Measurements from ENCODE around the gene HOXC10.

HOXC10 gene

DNA sequence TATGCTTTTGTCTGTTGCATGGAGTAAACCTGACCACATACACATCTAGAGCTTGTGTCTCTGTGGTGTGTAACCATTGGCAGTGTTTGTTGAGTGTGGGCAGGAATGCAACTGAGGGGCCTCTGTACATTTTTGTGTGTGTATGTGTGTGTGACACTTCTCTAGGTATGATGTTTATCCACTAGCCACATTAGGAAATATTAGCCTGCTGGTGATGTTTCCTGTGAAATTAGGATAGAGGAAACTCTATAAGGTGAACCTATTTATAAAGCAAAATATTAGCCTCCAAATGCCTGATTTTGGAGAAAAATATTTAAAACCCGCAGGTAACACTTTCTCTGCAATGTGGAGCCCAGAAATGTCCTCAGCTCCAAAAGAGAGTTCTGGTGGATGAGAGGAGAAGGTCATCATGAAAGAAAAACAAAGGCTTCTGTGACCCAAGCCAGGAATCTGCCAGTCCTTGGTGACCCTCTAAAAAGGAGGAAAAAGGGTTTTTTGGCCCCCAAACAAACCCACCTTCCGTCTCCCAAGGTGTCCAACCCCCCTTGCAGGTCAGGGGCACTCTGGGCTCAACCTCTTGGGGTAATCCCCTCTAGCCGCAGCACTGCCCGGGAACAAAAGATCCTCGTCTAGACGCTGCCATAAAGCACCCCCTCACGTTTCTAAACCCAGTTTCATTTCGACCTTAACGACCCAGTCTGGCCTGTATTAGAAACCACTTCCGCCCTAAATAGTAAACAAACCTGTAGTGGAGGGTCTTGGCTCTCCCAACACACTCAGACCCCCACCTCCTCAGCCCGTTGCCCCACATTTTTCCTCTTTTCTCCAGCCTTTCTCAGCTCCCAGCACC, 7.1 kb upstream of the HOXC10 start:
- ATAC-seq, result no peak

DNA sequence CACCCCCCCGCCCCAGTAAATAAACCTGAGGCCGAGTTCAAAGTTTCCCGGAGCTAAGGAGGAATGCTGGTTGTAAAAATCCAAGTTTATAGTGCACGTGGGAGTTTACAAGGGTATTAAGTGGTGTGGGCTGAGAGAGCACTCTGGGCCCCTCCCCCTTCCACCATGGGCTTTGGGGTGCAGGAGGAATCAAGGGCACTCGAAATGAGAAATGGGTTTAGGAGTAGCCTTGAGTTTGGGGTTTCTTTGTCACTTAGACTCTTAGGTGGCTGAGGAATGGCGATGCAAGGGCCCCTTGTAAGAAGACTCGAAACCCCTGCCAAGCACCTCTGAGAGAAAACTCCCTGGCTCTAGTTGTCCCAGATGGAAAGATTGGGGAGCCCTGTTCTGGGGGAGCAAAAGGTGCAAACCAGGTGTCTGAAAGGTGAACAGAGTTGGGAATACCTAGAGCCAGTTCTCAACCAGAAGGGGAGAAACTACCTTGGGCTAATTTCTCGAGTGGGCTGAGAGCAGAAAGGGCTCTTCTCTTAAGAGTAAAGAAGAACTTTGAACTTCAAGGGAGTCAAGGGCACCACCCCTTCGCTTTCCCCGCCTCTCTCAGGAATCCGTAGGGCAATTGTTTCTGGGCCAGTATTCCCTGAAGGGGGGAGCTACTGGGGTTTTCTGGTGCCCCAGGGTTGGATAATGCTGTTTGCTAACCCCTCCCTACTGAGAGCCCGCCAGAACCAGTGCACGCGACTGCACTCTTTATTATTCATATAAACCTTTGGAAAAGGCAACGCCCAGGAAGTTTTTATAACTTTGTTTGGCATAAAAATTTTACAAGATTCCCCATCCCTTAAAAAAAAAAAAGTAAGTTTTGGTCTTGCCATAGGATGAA, 6.2 kb upstream of the HOXC10 start:
- ATAC-seq, result no peak
- no peak for DNase-seq

More for the DNA sequence above, 7.1 kb upstream of the HOXC10 start:
- DNase-seq, result no peak

DNA sequence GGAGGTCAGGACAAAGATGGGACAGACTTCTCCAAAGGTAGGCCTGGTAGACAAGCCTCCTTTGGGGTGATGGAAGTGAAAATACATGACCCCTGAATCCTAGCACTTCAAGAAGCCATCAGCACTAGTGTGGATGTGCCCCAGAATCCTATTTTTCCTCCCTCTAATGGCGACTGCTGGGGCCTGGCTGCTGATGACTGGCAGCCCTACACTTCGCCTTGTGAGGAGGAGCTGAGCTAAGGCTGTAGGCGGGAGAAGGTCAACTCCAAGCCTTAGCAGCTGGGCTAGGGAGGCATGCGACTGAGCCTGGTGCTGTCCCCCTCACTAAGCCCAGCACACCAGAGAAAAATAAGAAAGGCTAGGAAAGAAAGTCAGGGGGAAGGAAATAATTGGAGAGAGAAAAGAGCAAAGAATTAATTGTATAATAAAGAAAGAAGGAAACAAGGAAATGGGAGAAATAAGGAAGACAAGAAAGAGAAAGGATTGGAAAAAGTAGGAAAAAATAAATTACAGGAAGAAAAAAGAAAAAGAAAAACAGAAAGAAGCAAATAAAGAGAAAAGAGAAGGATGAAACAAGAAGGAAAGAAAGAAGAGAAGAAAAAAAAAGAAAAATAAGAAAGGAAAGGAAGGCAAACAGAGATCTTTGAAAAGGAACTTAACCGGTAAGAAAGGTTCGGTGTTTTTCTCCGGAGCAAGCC, 4.7 kb upstream of the HOXC10 start:
- DNase-seq (no peak), ATAC-seq (no peak)

DNA sequence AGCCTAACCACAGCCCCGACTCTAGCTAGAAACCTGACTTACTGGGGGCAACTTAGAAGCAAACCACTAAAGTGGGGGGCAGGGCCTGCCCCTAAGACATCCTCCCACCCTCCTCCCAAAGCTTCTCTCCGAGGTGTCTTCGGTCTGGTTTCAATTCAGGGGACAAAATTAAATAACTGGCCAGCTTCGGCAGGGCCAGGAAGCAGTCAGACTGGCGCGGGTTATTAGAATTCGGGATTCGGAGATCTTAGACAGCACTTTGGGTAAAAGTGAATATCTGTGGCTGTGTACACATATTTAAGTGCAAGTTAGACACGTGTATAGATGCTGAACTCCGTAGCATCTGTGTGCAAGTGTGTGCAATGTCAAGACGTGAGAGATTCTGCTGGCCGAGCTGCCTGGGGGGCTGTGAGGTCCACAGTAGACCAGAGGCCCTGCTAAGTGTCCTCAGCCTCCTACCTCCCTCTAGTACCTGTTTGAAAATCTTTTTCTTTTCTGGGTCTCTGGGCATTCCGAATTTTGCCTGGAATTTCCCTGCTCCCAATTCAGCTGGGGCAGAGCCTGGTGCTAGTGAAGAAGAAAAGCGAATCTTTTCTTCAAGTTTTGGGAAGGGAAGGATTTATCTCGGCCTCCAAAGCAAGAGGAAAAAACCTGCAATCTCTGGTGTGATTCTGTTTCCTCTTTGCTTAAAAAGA, 4.0 kb upstream of the HOXC10 start:
- DNase-seq, result no peak

DNA sequence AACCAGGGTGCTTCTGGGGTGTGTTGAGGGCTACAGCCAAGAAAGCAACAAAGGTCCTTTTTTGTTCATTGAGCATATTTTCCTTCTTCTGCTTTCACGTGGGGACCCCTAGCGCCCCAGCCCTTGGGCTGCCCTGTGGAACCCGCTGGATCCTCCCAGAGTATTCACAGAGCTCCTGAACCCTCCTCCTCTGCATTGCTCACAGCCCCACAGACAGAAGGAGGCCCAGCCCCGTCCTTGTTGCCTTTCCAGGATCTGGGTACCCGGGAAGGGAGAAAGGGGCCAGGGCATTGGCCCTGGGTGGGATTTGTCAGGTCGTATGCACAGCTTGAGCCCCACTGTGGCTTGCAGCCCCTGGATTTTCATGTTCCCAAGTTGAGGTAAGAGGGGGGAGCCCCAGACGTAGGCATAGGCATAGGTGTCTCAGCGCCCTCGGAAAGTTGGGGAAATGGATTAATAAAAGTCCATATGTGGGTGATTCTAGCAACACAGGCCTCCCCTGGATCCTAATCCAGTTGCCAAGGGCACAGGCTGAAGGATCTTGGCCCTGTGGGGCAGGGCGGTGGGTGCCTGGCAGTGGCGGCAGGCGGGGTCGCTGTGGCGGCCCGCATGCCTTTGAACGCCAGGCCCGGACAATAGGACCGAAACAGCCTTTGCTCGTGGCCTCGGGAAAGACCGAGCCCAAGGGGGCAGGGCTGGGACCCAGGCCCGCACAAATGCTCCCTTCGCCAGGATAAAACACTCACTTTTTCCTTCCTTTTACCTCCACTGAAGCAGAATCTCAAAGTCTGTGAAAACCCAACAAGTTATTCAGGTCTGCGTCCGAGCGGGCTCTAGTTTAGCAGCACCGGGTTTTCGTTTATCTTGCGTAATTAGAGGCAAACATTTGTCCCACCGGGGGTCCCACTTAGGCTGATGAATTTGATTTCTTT, 3.0 kb upstream of the HOXC10 start:
- ATAC-seq, result no peak
- DNase-seq, result no peak

More for the DNA sequence above, 4.0 kb upstream of the HOXC10 start:
- no peak for ATAC-seq

DNA sequence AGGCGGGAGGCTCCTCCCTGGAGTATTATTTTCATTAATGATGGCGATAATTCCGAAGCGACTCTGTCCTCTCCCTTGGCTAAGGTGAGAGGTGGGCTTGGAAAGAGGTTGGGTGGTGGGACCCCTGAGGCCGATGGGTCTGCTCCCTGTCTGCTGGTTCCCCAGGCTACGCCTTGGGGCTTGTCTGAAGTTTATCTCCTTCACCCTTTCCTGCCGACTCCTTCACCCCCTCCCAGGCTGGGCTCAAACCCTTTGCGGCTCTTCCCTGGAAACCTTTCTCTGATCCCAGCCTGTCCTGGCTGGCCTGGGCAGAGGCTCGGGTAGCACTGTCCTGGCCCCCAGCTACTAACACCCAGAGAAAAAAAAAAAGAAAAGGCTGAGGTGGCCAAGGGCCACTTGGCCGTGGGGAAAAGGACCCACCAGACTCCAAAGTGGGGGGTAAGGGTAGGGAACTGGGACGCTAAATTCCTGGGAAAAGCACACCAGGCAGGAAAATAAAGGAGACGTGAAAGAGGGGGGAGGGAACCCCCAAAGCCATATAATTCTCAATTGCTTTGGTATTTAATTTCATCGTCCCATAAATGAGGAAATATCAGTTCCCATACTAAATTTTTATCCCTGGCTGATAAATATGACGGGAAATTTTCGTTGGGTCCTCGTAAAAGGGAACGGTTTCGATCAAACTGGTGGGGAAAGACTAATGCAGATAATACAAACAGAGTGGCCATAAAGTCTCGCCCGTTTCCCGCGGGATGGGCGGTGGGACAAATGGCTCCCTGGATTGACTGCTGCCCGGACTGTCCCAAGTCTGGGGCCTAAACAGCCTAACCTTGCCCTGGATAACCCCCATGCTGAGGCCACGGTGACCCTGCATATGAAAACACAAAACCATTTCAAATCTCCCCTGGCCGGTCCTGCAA, 2.0 kb upstream of the HOXC10 start:
- ATAC-seq, result no peak
- no peak for DNase-seq

DNA sequence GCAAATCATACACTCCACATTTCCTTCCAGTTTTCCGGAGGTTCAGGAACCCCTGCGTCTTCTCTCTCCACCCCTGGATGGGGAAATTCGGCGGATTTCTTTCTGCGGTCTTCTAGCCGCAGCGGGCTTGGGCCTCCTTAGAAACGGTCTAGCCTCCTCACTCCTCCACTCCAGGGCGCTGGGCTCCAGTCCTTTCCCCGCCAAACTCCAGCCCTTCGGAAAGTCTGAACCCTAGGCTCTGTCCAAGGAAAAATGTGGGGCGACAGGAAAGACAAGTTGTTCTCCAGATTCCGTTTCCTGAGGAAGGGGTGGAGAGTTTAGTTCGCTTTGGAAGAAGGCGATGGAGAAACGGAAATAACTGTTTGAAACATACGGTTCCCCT, 1.4 kb upstream of the HOXC10 start:
- ATAC-seq (no peak), DNase-seq (no peak)

DNA sequence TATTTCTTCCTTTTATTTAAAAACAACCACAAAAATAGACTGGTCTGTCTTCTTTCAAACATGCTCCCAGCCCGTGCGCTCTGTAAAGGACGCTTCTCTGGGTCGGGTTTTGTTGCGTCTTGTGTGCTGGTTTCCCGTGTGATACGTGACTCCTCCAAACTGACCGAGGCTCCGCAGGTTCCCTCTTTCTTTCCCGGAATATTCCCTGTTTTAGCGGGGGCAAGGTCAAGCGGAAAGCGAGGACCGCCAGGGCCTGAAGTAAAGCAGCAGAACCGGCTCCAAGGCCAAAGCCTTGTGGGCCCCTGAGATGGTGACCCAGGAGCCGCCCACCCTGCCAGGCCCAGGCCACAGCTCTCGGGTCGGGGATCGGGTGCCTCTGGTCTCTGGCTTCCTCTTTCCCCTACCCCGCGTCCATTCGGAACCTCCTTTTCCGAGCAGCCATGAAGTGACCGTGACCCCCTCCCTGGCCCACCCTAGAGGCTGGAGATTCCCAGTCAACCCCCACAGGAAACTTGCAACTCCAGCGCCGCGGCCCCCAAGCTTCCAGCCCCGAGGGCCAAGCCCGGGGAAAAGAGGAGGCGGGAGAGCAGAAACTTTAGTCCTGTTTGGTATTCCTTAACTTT, 885 bp upstream of the HOXC10 start:
- DNase-seq (no peak), ATAC-seq (no peak)

DNA sequence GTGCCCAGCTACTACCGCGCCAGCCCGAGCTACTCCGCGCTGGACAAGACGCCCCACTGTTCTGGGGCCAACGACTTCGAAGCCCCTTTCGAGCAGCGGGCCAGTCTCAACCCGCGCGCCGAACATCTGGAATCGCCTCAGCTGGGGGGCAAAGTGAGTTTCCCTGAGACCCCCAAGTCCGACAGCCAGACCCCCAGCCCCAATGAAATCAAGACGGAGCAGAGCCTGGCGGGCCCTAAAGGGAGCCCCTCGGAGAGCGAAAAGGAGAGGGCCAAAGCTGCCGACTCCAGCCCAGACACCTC, 697 bp downstream of the HOXC10 start:
- no peak for ATAC-seq
- DNase-seq, result no peak

DNA sequence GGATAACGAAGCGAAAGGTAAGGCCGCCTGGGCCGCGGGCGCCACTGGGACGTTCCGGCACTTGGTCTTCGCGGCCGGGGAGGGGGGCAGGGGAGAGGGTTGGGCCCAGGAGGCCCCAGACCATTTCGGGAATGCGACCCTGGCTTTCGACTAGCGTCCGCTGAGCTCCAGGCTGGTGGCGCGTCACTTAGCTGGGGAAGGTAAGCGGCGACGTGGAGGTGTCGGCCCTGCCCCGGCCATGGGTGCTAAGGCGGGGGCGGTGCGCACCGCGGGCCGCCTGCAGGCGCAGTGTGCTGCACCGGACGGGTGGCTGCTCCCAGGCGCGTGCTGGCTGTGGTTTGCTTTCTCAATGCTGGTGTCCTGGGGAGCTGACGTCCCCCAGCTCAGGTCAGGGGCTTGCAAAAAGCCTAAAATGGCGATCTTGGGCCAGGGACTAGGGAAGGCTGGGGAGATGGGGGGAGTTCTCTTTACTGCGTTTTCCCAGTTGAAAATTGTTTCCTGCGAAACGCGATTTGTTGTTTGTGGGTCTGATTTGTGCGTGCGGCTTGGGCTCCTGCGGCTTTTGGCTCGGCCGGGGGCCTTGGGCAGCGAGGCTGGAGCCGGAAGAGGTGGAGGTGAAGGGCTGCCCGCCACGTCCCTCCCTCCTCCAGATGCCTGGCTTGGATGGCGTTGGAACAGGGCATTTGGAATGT, 1.2 kb downstream of the HOXC10 start:
- ATAC-seq, result no peak

DNA sequence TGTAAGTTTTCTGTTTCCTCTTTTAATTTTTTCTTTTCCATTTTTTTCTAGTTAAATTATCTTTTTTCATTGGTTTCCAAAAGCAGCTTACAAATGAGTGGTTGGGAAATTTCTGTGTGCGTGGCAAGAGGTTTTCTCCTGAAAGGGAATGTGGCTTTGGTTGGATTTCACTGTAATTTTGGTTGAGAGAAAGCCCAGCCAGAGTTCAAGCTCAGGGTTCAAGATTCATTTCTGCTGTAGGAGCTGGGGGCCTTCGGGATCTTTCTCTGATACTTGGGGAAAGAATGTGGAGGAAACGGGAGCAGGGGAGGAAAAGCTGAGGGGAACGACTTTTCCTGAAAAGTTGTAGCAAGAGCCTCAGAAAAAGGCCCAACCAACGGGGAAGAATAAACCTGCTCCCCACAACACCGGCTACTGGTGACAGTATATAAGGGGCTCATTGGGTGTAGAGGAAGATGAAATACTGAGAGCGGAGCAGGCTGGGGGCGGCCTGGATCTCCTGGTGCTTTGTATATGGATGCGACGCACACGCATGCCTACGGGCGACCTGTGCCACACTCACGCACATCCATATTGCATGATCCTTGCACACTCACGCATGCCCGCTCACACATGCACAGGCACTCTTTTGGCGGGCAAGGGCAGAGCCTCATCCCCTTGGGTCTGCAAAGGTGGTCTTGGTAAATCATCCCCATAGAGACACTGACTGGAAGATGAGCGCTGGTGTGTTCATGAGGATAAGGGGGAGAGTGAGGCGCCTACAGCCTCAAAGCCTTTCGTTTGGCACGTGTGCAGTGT, 1.9 kb downstream of the HOXC10 start:
- ATAC-seq (no peak), DNase-seq (no peak)

More for the DNA sequence above, 1.2 kb downstream of the HOXC10 start:
- DNase-seq, result no peak

DNA sequence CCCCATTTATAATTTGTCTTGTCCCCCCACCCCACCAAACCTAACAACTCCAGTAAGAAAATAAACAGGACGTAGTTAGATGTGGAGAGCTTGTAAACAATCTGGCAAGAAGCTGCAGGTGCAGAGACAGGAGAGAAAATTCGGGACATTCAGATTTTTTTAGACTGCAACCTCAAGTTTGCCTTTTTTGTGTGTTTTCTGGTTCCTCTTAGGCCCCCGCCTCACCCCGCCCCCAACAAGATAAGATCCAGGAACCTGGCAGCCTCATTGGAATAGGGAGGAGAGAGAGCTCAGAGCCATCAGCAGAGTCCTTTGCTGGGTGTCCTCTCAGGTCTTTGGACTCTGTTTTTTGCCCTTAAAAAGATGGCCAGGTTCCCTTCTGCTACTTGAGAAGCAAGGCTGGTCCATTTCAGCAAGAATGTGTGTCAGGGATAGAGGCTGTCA, 2.9 kb downstream of the HOXC10 start:
- no peak for ATAC-seq
- DNase-seq, result no peak

DNA sequence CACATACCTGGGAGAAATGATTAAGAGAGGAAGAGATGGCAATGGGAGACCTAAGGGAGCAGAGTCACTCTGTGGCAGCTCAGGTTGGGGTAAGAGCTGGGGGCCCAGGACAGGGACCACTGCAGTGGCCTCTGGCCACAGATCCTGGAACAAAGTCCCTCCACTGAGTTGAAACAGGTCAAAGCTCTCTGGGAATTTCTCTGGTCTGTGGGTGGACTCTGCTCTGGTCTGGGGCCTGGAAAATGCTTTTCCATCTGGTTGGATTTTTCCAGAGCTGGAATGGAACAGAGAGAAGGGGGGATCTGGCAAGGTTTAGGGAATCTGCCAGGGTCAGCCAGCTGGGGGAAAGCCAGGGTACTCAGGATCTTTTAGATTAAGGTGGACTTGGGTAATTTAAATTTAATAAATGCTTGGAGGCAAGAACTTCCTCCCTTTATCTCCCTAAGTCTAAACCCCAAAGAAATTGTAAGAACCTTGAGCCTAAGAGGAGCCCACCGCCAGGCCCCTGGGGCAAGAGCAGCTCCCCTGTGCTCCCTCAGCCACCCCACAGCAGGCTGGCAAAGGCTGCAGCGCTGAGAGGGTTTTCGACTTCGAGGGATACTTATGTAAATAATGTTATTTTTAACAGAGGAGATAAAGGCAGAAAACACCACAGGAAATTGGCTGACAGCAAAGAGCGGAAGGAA, 3.7 kb downstream of the HOXC10 start:
- no peak for DNase-seq
- no peak for ATAC-seq

DNA sequence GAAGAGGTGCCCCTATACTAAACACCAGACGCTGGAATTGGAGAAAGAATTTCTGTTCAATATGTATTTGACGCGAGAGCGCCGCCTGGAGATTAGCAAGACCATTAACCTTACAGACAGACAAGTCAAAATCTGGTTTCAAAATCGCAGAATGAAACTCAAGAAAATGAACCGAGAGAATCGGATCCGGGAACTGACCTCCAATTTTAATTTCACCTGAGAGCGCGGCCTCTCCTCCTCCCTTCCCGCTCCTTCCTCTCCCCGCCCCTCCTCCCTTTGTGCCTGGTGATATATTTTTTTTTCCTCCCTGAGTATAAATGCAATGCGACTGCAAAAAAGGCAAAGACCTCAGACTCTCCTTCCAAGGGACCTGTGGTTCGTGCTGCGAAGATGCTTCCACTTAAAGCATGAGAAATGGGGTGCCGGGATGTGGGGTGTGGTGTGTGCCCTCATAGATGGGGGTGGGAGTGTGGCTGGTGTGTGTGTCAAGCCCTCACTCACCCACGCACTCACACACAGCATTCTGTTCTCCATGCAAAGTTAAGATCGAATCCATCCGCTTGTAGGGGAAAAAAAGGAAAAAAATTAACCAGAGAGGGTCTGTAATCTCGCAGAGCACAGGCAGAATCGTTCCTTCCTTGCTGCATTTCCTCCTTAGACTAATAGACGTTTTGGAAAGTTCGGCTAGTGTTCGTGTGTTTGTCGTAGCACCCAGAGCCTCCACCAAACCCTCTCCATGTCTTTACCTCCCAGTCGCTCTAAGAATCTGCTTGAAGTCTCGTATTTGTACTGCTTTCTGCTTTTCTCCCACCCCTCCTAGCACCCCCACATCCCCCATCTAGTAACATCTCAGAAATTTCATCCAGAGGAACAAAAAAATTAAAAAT, 4.5 kb downstream of the HOXC10 start:
- no peak for ATAC-seq
- no peak for DNase-seq

DNA sequence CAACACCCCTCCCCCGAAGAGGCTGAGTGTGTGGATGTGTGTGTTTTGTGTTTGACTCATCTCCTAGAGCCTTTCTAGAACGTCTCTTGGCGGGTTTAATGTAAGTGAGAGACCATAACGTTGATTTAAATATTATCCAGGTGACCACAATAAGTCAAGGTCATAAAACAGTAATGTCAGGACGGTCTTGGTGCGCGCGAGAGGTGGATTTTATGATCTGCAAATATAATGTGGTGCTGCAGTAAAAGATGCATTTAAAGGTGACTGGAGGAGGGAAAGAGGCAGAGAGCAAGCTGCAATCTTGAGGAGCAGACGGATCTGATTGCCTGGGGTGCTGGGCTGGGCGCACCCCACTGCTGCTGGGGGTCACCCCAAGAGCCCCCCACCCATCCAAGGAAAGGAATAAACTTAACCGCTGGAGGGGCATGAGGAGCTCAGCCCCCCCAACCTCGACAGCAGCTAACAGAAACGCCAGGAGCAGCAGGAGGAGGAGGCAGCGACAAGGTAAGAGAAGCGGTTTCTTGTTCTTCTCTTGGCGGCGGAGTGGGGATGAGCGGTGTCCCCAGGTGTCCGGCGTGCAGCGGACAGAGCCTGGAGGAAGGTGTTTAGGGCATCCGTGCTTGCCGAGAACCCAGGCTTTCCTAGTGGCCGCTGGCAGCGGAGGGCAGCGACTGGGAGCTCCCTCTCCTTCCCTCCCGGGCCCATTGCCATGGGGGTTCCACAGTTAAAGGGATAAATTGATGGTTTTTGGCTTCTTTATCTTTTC, 5.5 kb downstream of the HOXC10 start:
- ATAC-seq, result no peak
- no peak for DNase-seq

DNA sequence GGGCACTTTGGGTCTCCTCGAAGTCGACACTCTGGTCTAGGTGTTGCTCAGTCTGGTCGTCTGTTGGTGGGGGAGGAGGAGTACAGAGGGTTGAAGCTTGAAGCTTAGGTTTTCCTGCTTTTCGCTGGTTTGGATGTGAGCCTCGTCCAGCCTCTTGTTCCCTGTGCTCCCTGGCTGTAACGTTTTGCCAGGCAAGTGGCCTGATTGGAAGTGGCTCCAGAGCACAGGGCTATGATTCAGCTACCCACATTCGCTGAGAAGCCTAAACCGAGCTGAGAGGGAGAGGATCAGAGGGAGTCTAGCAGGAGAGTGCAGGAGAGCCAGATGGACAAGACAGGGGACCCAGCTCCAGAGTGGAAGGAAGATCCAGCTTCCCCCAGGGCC, 6.1 kb downstream of the HOXC10 start:
- no peak for DNase-seq

More for the DNA sequence above, 6.1 kb downstream of the HOXC10 start:
- no peak for ATAC-seq
